Activated naive CD8-positive, alpha-beta T cell treated with anti-CD3 and anti-CD28 coated beads, Interleukin-2, amount 50 U/mL, for 16 hours (primary cell): ENCODE results near the gene TUSC2.

Experiments used
- DNase-seq: peaks from one replicate; pipeline ENCODE4 v3.0.0-alpha.2; 2020; ENCODE audit warnings: low read depth, low spot score

Gene TUSC2, protein sequence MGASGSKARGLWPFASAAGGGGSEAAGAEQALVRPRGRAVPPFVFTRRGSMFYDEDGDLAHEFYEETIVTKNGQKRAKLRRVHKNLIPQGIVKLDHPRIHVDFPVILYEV

GRCh38 chr3:50327943-50328691, at the start of gene TUSC2:
TSS of gene TUSC2 (minus strand) at chr3:50328223. CDS start at chr3:50328099, 124 bp downstream.
- peak; percentile 84 for DNase-seq

GRCh38 chr3:50375258-50375931, 47.4 kb upstream of the TUSC2 start:
- no peak for DNase-seq

GRCh38 chr3:50374363-50375257, 46.6 kb upstream of the TUSC2 start:
- DNase-seq = no peak

GRCh38 chr3:50373146-50374051, 45.4 kb upstream of the TUSC2 start:
- DNase-seq = no peak

- DNase-seq = no peak
These were observed 44.3 kb upstream of the TUSC2 start for GRCh38 chr3:50372349-50372748.

GRCh38 chr3:50371133-50371685, 43.2 kb upstream of the TUSC2 start:
- no peak for DNase-seq

GRCh38 chr3:50370594-50370993, 42.6 kb upstream of the TUSC2 start:
- DNase-seq = no peak

DNA sequence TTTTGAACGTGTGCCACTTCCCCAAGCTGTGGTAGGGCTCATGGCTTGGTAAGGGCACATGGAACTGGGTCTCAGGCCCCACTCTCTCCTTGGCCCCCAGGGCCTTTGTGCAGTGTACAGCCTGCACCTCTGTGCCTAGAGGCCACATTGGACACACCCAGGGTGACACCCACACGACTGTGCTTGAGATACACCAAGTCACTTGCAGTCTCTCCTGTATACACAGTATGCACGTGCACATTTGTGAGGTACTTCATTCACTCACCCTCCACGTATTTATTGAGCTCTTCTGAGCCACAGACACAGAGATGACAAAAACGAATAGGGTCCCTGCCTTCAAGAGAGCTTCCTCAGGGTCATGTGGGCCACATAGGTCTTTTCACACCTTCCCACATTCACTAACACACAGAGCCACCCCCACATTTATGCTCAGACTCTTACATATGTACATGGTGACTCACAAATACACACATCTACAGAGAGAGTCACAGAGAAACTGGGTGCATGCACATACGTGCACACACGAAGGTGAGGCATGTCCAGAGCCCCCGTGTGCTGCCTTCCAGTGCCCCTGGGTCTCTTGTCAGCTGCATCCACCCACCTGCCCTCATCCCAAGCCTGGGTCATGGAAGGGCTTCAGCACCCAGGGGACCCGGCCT, 41.1 kb upstream of the TUSC2 start:
- DNase-seq = no peak

DNA sequence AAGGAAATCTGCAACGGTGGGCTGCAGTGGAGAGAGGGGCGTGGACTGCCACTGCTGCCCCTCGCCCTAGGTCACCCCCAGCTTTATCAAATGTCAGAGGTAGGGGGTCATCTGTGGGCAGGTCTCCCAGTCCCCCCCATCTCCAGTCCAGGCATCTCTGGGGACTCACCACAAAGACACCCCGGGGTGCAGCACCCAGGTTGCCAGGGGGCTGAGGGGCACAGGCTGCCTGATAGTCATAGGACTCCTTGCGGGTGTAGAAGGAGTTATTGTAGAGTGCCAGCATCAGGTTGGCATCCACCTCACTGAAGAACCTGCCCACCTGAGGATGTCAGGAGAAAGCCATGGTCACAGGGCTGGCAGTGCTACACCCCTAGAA, 37.8 kb upstream of the TUSC2 start:
- no peak for DNase-seq

- DNase-seq = peak; percentile 86
These were observed 37.2 kb upstream of the TUSC2 start for GRCh38 chr3:50365080-50365841.

DNA sequence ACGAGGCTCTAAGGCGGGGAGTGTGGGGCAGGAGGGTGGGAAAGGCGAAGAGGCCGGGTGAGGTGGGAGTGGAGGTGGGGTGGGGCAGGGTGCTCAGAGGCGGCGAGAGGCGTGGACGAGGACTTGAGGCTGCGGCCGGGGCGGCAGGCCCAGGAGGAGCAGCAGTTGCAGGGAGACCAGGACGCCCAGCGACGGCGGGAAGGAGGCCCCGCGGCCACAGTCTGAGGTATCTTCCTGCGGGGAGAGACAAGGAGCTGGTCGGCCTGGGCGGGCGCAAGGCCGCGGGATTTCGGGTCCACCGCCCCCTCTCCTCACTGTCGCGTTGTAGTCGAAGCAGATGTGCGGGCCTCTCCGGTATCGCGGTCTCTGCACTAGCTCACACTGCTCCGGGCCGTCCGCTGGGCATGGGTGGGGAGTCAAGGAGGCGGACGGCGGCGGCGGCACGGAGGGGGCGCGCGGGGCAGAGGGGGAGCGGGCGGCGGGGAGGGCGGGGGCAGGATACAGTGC, 36.6 kb upstream of the TUSC2 start:
- DNase-seq = no peak

- no peak for DNase-seq
These were observed 31.7 kb upstream of the TUSC2 start for GRCh38 chr3:50359760-50360110.

DNA sequence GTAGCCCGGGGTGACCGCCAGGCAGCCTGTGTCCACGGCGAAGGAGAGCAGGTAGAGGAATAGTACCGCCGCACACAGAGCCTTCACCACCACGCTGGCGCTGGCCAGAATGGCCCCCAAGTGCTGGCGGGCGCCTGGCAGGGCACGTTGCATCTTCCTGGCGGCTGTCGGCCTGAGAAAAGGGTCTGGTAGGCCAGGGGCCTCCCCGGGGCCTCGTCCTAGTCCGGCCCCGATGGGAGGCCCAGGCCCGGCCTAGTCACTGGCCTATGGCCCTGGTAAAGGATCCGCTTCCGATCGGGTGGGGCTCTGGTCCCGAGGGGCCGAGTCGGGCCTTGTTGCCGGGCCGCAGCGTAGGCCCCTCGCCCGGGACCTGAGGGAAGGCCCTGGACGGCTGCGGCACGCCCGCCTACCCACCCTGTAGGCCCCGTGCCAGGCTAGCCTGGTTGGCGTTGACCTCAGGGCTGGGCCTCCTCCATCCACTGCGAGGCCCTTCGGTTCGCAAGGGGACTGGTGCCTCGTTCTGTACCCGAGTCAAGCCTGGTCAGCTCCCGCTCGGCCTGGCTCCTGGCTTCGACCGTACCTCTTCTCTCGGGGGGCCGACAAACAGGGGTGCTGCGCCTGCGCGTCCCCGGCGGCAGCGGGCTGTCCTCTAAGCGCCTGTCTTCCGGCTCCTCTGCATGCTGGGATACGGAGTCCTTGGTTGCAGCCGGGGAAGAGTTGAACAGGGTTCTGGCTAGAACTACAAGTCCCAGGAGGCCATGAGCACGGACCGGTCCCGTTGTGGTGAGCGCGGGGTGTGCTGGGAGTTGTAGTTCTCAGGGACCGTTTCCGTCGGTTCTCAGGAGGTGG, 31.1 kb upstream of the TUSC2 start, which contains the start of gene TMEM115:
Gene TMEM115, minus strand, starts transcription at position 611 of the 849 bp plus-strand sequence. Its CDS starts 458 bp downstream, at position 153.
- peak; percentile 87 for DNase-seq

- no peak for DNase-seq
These were observed 30.4 kb upstream of the TUSC2 start for GRCh38 chr3:50358355-50358910.

- no peak for DNase-seq
These were observed 29.5 kb upstream of the TUSC2 start for GRCh38 chr3:50357481-50357880.

DNA sequence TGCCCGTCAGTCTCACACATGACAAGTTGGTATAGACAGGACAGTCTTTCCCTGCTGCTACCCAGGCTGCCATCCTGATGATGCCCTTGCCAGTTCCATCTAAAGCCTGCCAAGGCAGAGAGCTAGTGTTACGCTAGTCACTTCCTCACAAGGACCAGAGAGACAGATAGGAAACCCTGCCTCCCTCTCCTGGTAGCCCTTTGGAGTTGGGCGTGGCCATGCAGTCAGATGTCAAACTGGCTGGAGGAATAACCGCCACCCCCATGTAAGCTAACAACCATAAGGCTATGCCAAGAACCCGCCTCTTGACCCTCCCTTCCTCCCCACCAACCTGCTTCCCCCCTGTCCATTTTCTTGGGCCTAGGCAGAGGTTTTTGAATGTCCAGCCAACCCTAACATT, 28.5 kb upstream of the TUSC2 start:
- DNase-seq = no peak

DNA sequence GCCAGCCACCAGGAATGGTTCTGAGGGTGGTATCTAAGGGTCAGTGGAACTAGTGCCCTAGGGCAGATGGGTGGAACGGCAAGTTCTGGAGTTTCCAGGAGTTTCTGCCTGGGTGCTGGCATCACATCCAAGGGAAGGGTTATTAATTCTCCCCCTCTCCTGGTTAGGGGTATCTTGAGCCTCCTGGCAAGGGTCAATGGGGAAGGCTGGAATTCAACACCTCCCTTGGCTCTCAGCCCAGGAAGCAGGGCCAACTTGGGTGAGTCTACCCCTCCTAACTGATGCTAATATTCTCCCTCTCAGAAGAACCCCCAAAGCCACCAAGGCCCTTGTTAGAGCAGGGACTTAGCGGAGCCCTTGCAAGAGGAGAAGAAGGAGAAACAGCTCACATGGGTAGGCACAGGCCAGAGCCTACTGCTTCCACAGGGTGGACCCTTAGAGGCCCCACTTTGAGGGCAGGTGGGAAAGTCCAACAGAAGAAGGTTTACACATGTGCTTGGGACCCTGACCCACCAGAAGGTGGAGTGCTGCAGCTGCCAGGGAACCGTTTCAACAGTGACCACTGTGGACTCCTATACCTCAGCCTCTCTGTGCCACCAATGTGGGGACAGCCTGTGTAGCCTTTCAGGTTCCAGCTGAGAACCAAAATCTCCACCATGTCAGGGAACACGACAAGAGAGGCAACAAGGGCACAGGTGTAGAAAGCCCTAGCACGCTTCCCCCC, 28.0 kb upstream of the TUSC2 start:
- DNase-seq = no peak
